Calu3 (cell line): ENCODE results near the gene EXOC6B. TPM values are rescaled to one million over a fixed set of nuclear protein-coding genes. Genes with fewer than 3 reads are reported as not detected.

ENCODE experiments used
- BruUV-seq: library from RNA; stranded (reverse); fragments of 400-500 nt; replicated peaks from 2 replicates; lab custom pipeline; 2021; lab: Mats Ljungman, UMichigan
- CTCF ChIA-PET: fragments of 300-600 bp; sonication (Branson Sonifier 250); formaldehyde crosslinking; loops from one replicate; lab custom pipeline; 2022; ENCODE audit warnings: antibody characterized with exemption; lab: Charles Lee
- DNase-seq: peaks from one replicate; pipeline ENCODE4 v3.0.0; 2022
- H3K27ac Mint-ChIP-seq: one replicate; pipeline ENCODE4 v1.8.0; 2022; ENCODE audit warnings: mixed read lengths; ENCODE audit not compliant: unreplicated experiment
- H3K27me3 Mint-ChIP-seq: one replicate; pipeline ENCODE4 v1.8.0; 2022; ENCODE audit warnings: mixed read lengths; ENCODE audit not compliant: unreplicated experiment
- H3K36me3 Mint-ChIP-seq: one replicate; pipeline ENCODE4 v1.8.0; 2022; ENCODE audit warnings: mild to moderate bottlenecking, moderate library complexity, mixed read lengths; ENCODE audit not compliant: insufficient read depth, unreplicated experiment
- H3K4me1 Mint-ChIP-seq: one replicate; pipeline ENCODE4 v1.8.0; 2022; ENCODE audit warnings: mild to moderate bottlenecking, low read depth, mixed read lengths; ENCODE audit not compliant: unreplicated experiment
- H3K4me3 Mint-ChIP-seq: one replicate; pipeline ENCODE4 v1.8.0; 2022; ENCODE audit warnings: mild to moderate bottlenecking, low read depth, moderate library complexity, mixed read lengths; ENCODE audit not compliant: unreplicated experiment
- H3K9me3 Mint-ChIP-seq: one replicate; pipeline ENCODE4 v1.8.0; 2022; ENCODE audit warnings: low read depth, mixed read lengths; ENCODE audit not compliant: unreplicated experiment
- intact Hi-C: fragments of 100-400 bp; cut with micrococcal nuclease; formaldehyde crosslinking; loops from one replicate; pipeline ENCODE4 v1.10.0; 2022; ENCODE audit not compliant: unreplicated experiment
- total RNA-seq: library from RNA; stranded (reverse); gene quantifications from 2 replicates; pipeline ENCODE4 v1.2.3, GENCODE V29; 2022
- TF ChIP-seq, protein P1 (sequence below): fragments of 200-600 bp; IDR thresholded peaks from one replicate; pipeline ENCODE4 v1.8.0; 2022; ENCODE audit warnings: antibody characterized with exemption; ENCODE audit not compliant: unreplicated experiment

EXOC6B gene
- total RNA-seq, 1 experiment from 2014 or later: 26.6 TPM

DNA sequence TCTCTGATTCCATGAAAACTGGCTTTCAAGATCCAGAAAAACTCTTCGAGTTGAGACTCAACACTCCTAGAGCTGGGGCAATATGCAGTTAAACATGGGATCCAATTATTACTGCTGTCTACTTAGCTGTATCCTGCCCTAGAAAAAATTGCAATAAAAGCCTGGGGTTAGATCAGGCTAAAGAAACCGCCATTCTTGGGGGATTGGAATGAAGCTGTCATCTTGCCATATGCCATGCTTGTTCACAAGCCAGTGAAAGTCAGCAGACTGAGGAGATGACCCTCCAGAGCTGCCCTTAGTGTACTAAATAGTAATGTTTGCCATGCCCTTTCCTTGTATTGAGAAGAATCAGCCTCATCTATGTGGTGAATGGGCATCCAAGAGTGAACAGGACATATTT lies 647.3 kb downstream of the EXOC6B start:
- no peak for DNase-seq
- Mint-ChIP-seq H3K4me3 (no peak overlapping the region), H3K4me1 (peaks cover 14% of the 10 kb centered on the region), H3K9me3 (no peaks in the 10 kb centered on the region), H3K27ac (no peak overlapping the region), H3K27me3 (no peaks in the 10 kb centered on the region), H3K36me3 (no peaks in the 10 kb centered on the region)
- TF ChIP-seq, protein P1, sequence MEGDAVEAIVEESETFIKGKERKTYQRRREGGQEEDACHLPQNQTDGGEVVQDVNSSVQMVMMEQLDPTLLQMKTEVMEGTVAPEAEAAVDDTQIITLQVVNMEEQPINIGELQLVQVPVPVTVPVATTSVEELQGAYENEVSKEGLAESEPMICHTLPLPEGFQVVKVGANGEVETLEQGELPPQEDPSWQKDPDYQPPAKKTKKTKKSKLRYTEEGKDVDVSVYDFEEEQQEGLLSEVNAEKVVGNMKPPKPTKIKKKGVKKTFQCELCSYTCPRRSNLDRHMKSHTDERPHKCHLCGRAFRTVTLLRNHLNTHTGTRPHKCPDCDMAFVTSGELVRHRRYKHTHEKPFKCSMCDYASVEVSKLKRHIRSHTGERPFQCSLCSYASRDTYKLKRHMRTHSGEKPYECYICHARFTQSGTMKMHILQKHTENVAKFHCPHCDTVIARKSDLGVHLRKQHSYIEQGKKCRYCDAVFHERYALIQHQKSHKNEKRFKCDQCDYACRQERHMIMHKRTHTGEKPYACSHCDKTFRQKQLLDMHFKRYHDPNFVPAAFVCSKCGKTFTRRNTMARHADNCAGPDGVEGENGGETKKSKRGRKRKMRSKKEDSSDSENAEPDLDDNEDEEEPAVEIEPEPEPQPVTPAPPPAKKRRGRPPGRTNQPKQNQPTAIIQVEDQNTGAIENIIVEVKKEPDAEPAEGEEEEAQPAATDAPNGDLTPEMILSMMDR: no peak
- intact Hi-C loops: no loop called here
- no TSS peak for BruUV-seq
- CTCF ChIA-PET: no interaction called here

- BruUV-seq: no TSS peak
- no peak overlapping the region for H3K27ac Mint-ChIP-seq
- intact Hi-C loops: no loop called here
- no peak overlapping the region for H3K4me3 Mint-ChIP-seq
- H3K4me1 Mint-ChIP-seq: no peaks in the 10 kb centered on the region
- no peaks in the 10 kb centered on the region for H3K36me3 Mint-ChIP-seq
- CTCF ChIA-PET: interaction anchor here (0.7 kb wide), 2 partner anchors 17 to 1756 kb away, joined by 3 to 8 read pairs; no protein-coding TSS in a partner anchor
- DNase-seq: no peak
- TF ChIP-seq, protein P1: no peak
- H3K27me3 Mint-ChIP-seq: no peaks in the 10 kb centered on the region
- no peaks in the 10 kb centered on the region for H3K9me3 Mint-ChIP-seq
Observed at GRCh38 chr2:72176281-72176680, 649.6 kb downstream of the EXOC6B start.

- Mint-ChIP-seq H3K36me3 (no peaks in the 10 kb centered on the region), H3K4me3 (no peak overlapping the region), H3K27me3 (no peaks in the 10 kb centered on the region), H3K4me1 (no peaks in the 10 kb centered on the region), H3K9me3 (no peaks in the 10 kb centered on the region), H3K27ac (no peak overlapping the region)
- no TSS peak for BruUV-seq
- intact Hi-C loops: no loop called here
- TF ChIP-seq, protein P1: no peak
- CTCF ChIA-PET: interaction anchor here (0.7 kb wide), 2 partner anchors 18 to 1755 kb away, joined by 3 to 8 read pairs; no protein-coding TSS in a partner anchor
- DNase-seq: no peak
Observed at GRCh38 chr2:72175636-72176035, 650.2 kb downstream of the EXOC6B start.

DNA sequence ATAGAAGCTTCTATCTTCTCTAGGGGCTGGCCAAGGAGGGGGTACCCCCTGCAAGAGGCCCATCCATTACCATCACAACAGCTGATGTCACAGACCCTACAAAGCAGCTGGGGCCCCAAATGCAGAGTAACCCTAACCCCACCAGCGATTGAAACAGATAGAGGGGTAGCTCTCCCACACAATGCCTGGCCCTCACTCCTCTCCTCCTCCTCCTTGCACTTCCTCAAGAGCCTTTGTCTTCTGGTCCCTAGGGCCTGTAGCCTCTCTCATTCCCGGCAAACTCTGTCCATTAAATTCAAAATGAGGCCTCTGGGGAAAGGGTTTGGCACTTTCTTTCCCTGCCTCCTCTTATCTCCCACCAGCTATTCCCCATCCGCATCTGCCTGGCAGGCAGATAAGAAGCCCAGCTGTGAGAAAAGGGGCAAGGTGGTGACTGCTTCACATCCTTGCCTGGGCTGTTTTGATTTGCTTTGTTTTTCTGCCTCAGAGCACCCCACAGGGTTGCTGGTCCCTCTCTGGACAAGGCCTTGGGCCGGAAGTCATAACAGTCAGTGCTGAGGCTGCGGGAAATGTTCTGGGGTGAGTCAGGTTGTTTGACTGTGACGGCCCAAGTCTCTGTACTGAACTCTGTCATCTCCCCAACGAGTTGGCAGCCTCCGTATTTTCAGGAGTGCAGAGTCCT lies 652.1 kb downstream of the EXOC6B start:
- CTCF ChIA-PET: no interaction called here
- Mint-ChIP-seq H3K36me3 (no peaks in the 10 kb centered on the region), H3K9me3 (no peaks in the 10 kb centered on the region), H3K4me1 (no peaks in the 10 kb centered on the region), H3K27ac (no peak overlapping the region), H3K27me3 (no peaks in the 10 kb centered on the region), H3K4me3 (no peak overlapping the region)
- intact Hi-C loops: no loop called here
- DNase-seq: no peak
- BruUV-seq: no TSS peak
- TF ChIP-seq, protein P1: no peak
